ENCODE data around the gene GNG7.
"Not testable (repeated sequence)": the region's sequence is repeated elsewhere in the genome, so short reads cannot be mapped to it uniquely, and the experiment has no call there.

GNG7 gene

DNA sequence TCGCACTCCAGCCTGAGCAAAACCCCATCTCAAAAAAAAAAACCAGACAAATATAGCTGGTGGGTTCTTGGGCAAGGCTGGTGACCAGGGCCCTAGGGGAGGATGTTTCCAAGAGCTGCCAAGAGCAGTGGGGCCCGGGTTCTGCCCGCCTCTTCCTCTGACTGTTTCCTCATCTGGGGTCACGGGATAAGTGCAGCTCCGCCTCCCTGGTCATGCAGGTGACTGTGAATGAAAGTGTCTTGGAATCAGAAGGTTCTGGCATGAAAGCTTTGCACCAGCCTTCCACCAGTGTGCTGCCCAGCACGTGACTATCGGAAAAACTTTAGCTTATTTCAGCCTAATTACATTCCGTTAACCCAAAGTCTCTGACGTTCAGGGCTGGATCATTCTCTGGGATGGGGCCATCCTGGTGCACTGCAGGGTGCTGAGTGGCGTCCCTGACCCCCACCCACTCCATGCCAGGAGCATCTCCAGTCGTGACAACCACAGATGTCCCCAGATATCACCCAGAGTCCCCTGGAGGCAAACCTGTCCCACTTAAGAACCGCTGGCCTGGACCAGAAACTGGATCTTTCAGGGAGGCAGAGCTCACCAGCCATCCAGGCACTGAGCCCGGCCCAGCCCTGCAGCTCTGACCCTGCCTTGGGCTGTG lies 85.6 kb downstream of the GNG7 start:
- Histone ChIP-seq H3K4me1 (ENCODE audit: control insufficient read depth, insufficient read depth, low read length) (peaks cover 12% of the 10 kb centered on the region), H3K9ac (ENCODE audit: low read length) (no peak overlapping the region), H3K36me3 (ENCODE audit: control insufficient read depth, insufficient read depth, low read length) (no peaks in the 10 kb centered on the region), H3K4me3 (ENCODE audit: low read length) (no peak overlapping the region), H3K9me3 (ENCODE audit: control insufficient read depth, low read length) (no peaks in the 10 kb centered on the region), H3K27me3 (ENCODE audit: control insufficient read depth, insufficient read depth, low read length) (no peaks in the 10 kb centered on the region)

DNA sequence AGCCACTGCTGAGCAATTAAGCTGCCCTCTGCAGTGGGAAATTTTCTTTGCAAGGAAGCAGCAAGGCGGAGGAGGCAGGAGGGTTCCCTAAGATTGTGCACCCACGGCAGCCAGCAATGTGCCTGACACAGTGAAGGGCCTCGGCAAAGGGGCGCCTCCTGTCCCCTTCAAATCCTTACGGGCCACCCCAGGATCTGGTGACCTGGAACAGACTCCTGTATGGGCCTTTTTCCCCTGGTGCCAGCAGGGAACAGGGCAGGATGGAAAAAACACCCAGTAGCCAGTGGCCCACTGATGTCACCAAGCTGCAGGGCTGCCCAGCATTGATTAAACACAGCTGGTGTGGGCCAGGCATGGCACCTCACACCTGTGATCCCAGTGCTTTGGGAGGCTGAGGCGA lies 86.7 kb downstream of the GNG7 start:
- Histone ChIP-seq H3K9me3 (ENCODE audit: control insufficient read depth, low read length) (no peaks in the 10 kb centered on the region), H3K27me3 (ENCODE audit: control insufficient read depth, insufficient read depth, low read length) (no peaks in the 10 kb centered on the region), H3K4me1 (ENCODE audit: control insufficient read depth, insufficient read depth, low read length) (peaks cover 8% of the 10 kb centered on the region), H3K9ac (ENCODE audit: low read length) (no peak overlapping the region), H3K4me3 (ENCODE audit: low read length) (no peak overlapping the region), H3K36me3 (ENCODE audit: control insufficient read depth, insufficient read depth, low read length) (no peaks in the 10 kb centered on the region)

DNA sequence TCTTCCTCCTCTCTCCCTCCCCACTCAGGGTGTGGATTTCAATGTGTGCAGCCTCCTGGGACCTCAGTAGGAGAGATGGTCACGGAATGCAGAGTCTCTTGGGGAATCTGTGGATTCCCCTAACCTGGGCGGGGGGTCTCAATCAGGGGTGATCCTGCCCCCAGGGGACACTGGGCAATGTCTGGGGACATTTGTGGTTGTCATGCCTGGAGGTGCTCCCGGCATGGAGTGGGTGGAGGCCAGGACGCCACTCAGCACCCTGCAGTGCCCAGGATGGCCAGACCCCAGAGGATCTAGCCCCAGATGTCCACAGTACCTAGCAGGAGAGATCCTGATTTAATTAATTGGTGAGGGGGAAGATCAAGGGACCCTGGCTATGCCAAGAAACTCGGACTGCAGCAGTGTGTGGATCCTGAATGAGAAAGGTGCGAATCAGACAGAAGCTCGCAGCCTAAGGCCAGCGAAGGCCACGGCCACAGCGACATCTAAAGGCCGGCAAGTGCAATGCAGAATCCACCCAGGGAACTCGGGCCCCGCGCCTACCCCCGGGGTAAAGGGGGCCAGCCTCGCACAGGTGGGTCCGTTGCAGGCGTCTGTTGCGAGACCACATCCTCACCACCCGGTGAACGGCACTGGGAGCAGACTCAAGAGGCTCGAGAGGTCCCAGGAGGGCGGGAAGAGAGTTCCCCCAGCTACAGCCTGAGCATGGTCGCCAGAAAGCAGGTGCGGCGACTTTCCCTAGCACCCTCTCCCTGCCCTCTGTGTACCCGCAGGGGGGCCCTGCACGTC lies 88.8 kb downstream of the GNG7 start:
- Histone ChIP-seq H3K4me1 (ENCODE audit: control insufficient read depth, insufficient read depth, low read length) (peaks cover 3% of the 10 kb centered on the region), H3K36me3 (ENCODE audit: control insufficient read depth, insufficient read depth, low read length) (no peaks in the 10 kb centered on the region), H3K4me3 (ENCODE audit: low read length) (no peak overlapping the region), H3K9ac (ENCODE audit: low read length) (no peak overlapping the region), H3K9me3 (ENCODE audit: control insufficient read depth, low read length) (no peaks in the 10 kb centered on the region), H3K27me3 (ENCODE audit: control insufficient read depth, insufficient read depth, low read length) (no peaks in the 10 kb centered on the region)

DNA sequence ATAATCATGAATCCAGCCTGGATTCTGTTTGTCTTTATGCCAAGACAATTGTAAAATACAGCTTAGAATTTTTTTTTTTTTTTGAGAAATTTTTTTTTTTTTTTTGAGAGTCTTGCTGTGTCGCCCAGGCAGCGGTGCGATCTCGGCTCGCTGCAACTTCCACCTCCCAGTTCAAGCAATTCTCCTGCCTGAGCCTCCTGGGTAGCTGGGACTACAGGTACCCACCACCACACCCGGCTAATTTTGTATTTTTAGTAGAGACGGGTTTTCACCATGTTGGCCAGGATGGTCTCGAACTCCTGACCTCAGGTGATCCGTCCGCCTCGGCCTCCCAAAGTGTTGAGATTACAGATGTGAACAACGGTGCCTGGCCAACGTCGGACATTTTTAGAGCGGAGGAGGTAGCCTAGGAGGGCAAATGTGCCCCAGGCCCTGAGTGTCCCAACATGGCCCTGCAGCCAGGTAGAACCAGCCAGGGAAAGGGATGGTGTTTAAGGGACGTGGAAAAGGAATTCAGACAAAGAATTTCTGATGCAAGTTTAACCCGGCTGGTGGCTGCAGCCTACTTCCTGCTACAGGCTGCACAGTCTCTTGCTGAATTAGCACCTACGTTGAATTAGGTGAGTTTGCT lies 89.8 kb downstream of the GNG7 start:
- no peak overlapping the region for H3K9ac ChIP-seq (ENCODE audit: low read length)
- H3K36me3 ChIP-seq (ENCODE audit: control insufficient read depth, insufficient read depth, low read length), result no peaks in the 10 kb centered on the region
- H3K27me3 ChIP-seq (ENCODE audit: control insufficient read depth, insufficient read depth, low read length), result no peaks in the 10 kb centered on the region
- no peaks in the 10 kb centered on the region for H3K9me3 ChIP-seq (ENCODE audit: control insufficient read depth, low read length)
- no peak overlapping the region for H3K4me3 ChIP-seq (ENCODE audit: low read length)
- H3K4me1 ChIP-seq (ENCODE audit: control insufficient read depth, insufficient read depth, low read length), result no peaks in the 10 kb centered on the region

DNA sequence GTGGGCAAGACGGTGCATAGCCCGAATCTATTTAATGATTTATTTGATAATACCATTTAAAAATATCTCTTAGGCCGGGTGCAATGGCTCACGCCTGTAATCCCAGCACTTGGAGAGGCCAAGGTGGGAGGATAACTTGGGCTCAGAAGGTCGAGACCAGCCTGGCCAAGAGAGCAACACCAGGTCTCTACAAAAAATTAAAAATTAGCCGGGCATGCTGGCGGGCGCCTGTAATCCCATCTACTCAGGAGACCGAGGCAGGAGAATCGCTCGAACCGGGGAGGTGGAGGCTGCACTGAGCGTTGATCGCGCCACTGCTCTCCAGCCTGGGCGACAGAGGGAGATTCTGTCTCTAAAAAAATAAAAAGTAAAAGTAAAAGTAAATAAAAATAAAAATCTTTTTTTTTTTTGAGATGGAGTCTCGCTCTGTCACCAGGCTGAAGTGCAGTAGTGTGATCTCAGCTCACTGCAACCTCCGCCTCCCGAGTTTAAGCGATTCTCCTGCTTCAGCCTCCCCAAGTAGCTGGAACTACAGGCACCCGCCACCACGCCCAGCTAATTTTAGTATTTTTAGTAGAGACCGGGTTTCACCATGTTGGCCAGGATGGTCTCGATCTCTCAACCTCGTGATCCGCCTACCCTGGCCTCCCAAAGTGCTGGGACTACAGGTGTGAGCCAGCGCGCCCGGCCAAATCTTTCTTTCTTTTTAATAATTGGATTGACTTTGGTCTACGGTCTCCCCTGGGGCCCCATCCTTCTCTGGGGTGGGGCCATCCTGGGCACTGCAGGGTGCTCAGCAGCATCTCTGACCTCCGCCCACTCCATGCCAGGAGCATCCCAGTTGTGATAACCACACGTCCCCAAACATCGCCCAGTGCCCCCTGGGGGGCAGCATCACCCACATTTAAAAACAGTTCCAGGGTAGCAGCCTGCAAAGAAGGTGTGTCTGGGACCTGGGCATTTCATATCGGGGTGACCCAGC lies 90.7 kb downstream of the GNG7 start:
- H3K9me3 ChIP-seq (ENCODE audit: control insufficient read depth, low read length), result no peaks in the 10 kb centered on the region
- no peaks in the 10 kb centered on the region for H3K4me1 ChIP-seq (ENCODE audit: control insufficient read depth, insufficient read depth, low read length)
- no peaks in the 10 kb centered on the region for H3K27me3 ChIP-seq (ENCODE audit: control insufficient read depth, insufficient read depth, low read length)
- peak overlapping the region; percentile 77 for H3K9ac ChIP-seq (ENCODE audit: low read length)
- no peak overlapping the region for H3K4me3 ChIP-seq (ENCODE audit: low read length)
- H3K36me3 ChIP-seq (ENCODE audit: control insufficient read depth, insufficient read depth, low read length), result no peaks in the 10 kb centered on the region

DNA sequence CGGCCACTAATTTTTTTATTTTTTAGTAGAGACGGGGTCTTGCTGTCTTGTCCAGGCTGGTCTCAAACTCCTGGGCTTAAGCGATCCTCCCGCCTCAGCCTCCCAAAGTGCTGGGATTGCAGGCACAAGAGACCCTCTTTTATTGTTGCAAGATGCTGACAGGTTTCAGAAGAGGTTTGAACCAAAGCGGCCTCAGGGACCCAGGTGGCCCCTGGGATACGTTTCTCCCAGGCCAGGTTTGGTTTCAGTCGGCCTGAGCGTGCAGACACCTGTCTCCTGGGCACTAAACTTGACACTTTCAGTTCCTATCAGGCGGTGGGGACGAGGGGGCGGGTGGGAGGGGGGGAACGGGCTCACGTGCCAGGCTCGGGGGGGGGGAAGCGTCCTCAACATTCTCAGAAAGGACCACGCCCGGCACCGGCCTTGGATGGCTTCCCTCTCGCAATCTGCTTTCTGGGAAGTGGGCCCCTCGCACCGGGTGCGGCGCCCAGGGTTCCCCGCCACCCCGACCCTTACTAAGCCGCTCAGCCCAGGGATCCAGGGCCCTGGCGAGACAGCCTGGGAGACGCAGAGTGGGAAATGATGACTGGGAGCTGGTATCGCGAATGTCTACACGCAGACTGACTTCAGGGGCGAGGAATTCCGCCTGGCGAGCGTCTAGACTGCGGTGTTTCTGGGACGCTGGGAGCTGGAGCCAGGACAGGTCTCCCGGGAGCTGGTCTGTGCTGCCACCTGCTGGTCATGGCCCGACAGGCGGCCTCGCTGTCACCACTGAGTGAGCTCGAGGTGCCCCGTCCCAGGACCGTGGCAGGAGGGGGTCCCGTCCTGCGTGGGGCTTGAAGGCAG lies 91.6 kb downstream of the GNG7 start:
- H3K27me3 ChIP-seq (ENCODE audit: control insufficient read depth, insufficient read depth, low read length), result no peaks in the 10 kb centered on the region
- H3K36me3 ChIP-seq (ENCODE audit: control insufficient read depth, insufficient read depth, low read length), result no peaks in the 10 kb centered on the region
- no peaks in the 10 kb centered on the region for H3K4me1 ChIP-seq (ENCODE audit: control insufficient read depth, insufficient read depth, low read length)
- no peak overlapping the region for H3K4me3 ChIP-seq (ENCODE audit: low read length)
- no peaks in the 10 kb centered on the region for H3K9me3 ChIP-seq (ENCODE audit: control insufficient read depth, low read length)
- peak overlapping the region; percentile 77 for H3K9ac ChIP-seq (ENCODE audit: low read length)

DNA sequence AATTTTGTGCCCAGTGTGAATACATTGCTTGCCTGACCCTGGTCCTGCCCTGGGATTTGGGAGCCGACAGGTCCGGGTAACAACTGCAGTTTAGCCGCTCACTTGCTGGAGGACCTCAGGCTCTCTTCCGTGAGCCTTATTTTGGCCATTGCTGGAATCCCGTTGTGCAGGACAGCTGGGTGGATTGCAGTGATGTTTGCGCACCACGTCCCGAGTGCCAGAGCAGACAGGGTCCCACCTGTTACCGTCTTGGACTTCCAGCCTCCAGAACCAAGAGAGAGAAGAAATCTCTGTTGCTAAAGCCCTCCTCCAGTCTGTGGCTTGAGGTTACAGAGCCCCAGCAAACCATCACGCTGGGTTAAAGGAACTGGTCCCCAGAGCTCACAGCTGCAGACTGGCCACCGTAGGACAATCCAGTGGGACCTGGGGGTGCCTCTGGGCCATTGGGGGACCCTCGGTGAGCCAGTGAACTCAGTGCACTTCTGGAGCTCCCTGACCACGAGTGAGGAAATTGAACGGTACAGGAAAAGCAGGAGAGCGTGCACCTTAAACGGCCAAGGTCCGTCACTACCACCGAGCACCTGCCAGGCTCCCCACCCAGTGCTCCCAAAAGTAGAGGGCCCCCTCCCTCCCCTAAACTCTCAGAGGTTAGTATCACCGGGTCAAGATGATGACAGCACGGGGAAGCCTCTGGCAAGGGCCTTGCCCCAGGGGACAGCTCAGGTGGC lies 92.9 kb downstream of the GNG7 start:
- no peak overlapping the region for H3K9ac ChIP-seq (ENCODE audit: low read length)
- H3K4me1 ChIP-seq (ENCODE audit: control insufficient read depth, insufficient read depth, low read length), result no peaks in the 10 kb centered on the region
- no peaks in the 10 kb centered on the region for H3K36me3 ChIP-seq (ENCODE audit: control insufficient read depth, insufficient read depth, low read length)
- no peak overlapping the region for H3K4me3 ChIP-seq (ENCODE audit: low read length)
- no peaks in the 10 kb centered on the region for H3K9me3 ChIP-seq (ENCODE audit: control insufficient read depth, low read length)
- H3K27me3 ChIP-seq (ENCODE audit: control insufficient read depth, insufficient read depth, low read length), result no peaks in the 10 kb centered on the region

DNA sequence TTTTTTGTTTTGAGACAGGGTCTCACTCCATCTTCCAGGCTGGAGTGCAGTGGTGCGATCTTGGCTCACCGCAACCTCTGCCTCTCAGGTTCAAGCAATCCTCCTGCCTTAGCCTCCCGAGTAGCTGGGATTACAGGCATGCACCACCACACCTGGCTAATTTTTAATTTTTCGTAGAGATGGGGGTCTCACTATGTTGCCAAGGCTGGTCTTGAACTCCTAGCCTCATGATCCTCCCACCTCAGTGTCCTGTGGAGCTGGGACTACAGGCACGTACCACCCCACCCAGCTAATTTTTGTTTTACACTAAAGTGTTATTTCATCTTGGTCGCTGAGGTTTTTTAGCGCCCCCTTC lies 93.5 kb downstream of the GNG7 start:
- H3K9me3 ChIP-seq (ENCODE audit: control insufficient read depth, low read length); H3K4me3 ChIP-seq (ENCODE audit: low read length); H3K9ac ChIP-seq (ENCODE audit: low read length); H3K4me1 ChIP-seq (ENCODE audit: control insufficient read depth, insufficient read depth, low read length); H3K27me3 ChIP-seq (ENCODE audit: control insufficient read depth, insufficient read depth, low read length); H3K36me3 ChIP-seq (ENCODE audit: control insufficient read depth, insufficient read depth, low read length): not testable (repeated sequence)

DNA sequence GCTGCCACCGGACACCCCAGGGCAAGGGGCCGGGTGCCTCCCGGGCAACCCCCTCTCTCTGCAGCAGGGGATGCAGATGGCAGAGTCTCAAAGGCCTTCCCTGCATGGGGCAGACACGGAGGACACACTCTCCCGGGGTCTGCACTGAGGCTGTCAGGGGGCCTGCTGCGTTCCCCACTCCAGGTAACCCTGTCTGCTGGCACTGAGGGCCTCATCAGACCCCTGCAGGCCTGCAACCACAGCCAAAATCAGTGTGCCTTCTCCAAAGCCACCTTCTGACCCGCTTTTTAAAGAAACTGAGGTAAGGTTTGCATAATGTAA lies 93.9 kb downstream of the GNG7 start:
- no peaks in the 10 kb centered on the region for H3K27me3 ChIP-seq (ENCODE audit: control insufficient read depth, insufficient read depth, low read length)
- H3K9ac ChIP-seq (ENCODE audit: low read length), result no peak overlapping the region
- H3K36me3 ChIP-seq (ENCODE audit: control insufficient read depth, insufficient read depth, low read length), result no peaks in the 10 kb centered on the region
- H3K9me3 ChIP-seq (ENCODE audit: control insufficient read depth, low read length), result no peaks in the 10 kb centered on the region
- no peak overlapping the region for H3K4me3 ChIP-seq (ENCODE audit: low read length)
- no peaks in the 10 kb centered on the region for H3K4me1 ChIP-seq (ENCODE audit: control insufficient read depth, insufficient read depth, low read length)

DNA sequence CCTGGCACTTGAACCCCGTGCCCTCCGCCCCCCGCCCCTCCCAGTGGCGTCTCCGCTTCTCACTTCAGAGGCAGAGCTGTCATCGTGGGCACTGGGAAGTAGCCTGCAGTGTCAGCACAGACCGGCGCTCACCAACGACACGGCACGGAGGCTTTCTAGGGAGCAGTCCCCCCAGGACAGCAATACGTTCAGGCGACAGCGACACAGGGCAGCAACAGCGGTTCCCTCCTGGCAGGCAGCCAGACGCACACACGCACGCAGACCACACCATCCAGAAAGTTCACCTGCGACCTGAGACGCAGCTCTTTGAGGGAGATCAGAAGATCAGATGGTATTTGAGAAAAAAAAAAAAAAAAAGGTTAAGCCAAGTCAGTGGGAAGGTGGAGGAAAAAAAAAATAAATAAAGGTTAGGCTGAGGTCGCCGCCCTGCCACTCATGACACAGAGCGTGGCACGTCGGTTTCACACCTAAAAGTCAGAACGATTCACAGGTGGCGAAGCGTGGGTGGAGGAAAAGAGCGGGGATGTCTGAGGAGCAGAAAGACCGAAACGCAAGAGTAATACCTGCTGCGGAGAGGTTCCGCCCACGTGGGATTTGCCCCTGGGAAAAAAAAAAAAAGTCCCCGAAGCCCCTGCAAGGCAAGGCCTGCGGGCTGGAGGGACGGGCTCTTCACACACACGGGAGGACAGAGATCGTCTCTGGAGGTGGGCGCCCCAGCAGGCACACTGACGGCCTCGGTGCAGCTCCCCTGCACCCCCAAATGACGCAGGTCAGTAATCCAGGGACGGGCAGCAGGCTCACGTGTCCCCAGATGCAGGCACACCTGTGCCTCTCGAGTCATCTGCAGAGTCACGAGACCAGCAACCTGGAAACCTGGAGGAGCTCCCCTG lies 94.5 kb downstream of the GNG7 start:
- Histone ChIP-seq H3K9ac (ENCODE audit: low read length) (no peak overlapping the region), H3K9me3 (ENCODE audit: control insufficient read depth, low read length) (no peaks in the 10 kb centered on the region), H3K27me3 (ENCODE audit: control insufficient read depth, insufficient read depth, low read length) (no peaks in the 10 kb centered on the region), H3K36me3 (ENCODE audit: control insufficient read depth, insufficient read depth, low read length) (no peaks in the 10 kb centered on the region), H3K4me3 (ENCODE audit: low read length) (no peak overlapping the region), H3K4me1 (ENCODE audit: control insufficient read depth, insufficient read depth, low read length) (no peaks in the 10 kb centered on the region)
